KOPT-K1 (cell line): ENCODE data around the gene ABCC3.

Experiments
- H3K27ac ChIP-seq: fragments of 200-600 bp; sonication (generic); 2 replicates; pipeline ENCODE4 v1.5.1; 2016; ENCODE audit warnings: antibody characterized with exemption, mild to moderate bottlenecking, low read depth, low read length; ENCODE audit not compliant: poor library complexity, severe bottlenecking
- H3K36me3 ChIP-seq: fragments of 200-600 bp; sonication (generic); 2 replicates; pipeline ENCODE4 v1.5.1; 2017; ENCODE audit warnings: antibody characterized with exemption, mild to moderate bottlenecking, low read length, moderate library complexity; ENCODE audit not compliant: insufficient read depth
- H3K9me3 ChIP-seq: fragments of 200-600 bp; sonication (generic); 2 replicates; pipeline ENCODE4 v1.5.1; 2017; ENCODE audit warnings: antibody characterized with exemption, low read length, mild to moderate bottlenecking; ENCODE audit not compliant: insufficient read depth, poor library complexity, severe bottlenecking

The ABCC3 gene

GRCh38 chr17:50634224-50634914 is at the start of gene ABCC3:
Gene ABCC3 (plus strand): TSS chr17:50634881. CDS start chr17:50634937, 56 bp downstream.
- no peak within 1 kb of the TSS for H3K27ac ChIP-seq
- no peaks in the 10 kb centered on the region for H3K9me3 ChIP-seq
- H3K36me3 ChIP-seq = no peaks in the 10 kb centered on the region

GRCh38 chr17:50585346-50585745 is 49.3 kb upstream of the ABCC3 start:
- Histone ChIP-seq H3K36me3 (no peaks in the 10 kb centered on the region), H3K9me3 (no peaks in the 10 kb centered on the region), H3K27ac (no peak overlapping the region)

- no peak overlapping the region for H3K27ac ChIP-seq
- no peaks in the 10 kb centered on the region for H3K36me3 ChIP-seq
Observed at GRCh38 chr17:50585891-50586290, 48.8 kb upstream of the ABCC3 start.

GRCh38 chr17:50586421-50587247 is 48.0 kb upstream of the ABCC3 start:
- Histone ChIP-seq H3K9me3 (no peaks in the 10 kb centered on the region), H3K36me3 (no peaks in the 10 kb centered on the region), H3K27ac (no peak overlapping the region)

More at GRCh38 chr17:50585891-50586290, 48.8 kb upstream of the ABCC3 start:
- no peaks in the 10 kb centered on the region for H3K9me3 ChIP-seq

- H3K36me3 ChIP-seq = no peaks in the 10 kb centered on the region
- H3K9me3 ChIP-seq = no peaks in the 10 kb centered on the region
- H3K27ac ChIP-seq = no peak overlapping the region
Observed at GRCh38 chr17:50587571-50587970, 47.1 kb upstream of the ABCC3 start.

GRCh38 chr17:50588391-50589049 is 46.2 kb upstream of the ABCC3 start:
- Histone ChIP-seq H3K27ac (no peak overlapping the region), H3K36me3 (no peaks in the 10 kb centered on the region), H3K9me3 (no peaks in the 10 kb centered on the region)

GRCh38 chr17:50589095-50589705 is 45.5 kb upstream of the ABCC3 start:
- Histone ChIP-seq H3K36me3 (no peaks in the 10 kb centered on the region), H3K27ac (no peak overlapping the region)

GRCh38 chr17:50590946-50591737 is 43.5 kb upstream of the ABCC3 start:
- no peaks in the 10 kb centered on the region for H3K9me3 ChIP-seq

More at GRCh38 chr17:50589095-50589705, 45.5 kb upstream of the ABCC3 start:
- no peaks in the 10 kb centered on the region for H3K9me3 ChIP-seq

GRCh38 chr17:50593321-50593720 is 41.4 kb upstream of the ABCC3 start:
- no peaks in the 10 kb centered on the region for H3K36me3 ChIP-seq
- H3K9me3 ChIP-seq = no peaks in the 10 kb centered on the region
- no peak overlapping the region for H3K27ac ChIP-seq

More at GRCh38 chr17:50590946-50591737, 43.5 kb upstream of the ABCC3 start:
- H3K36me3 ChIP-seq = no peaks in the 10 kb centered on the region
- H3K27ac ChIP-seq = no peak overlapping the region

GRCh38 chr17:50594128-50594823 is 40.4 kb upstream of the ABCC3 start:
- Histone ChIP-seq H3K9me3 (no peaks in the 10 kb centered on the region), H3K36me3 (no peaks in the 10 kb centered on the region), H3K27ac (no peak overlapping the region)

GRCh38 chr17:50594892-50595291 is 39.8 kb upstream of the ABCC3 start:
- Histone ChIP-seq H3K9me3 (no peaks in the 10 kb centered on the region), H3K27ac (no peak overlapping the region), H3K36me3 (no peaks in the 10 kb centered on the region)

- Histone ChIP-seq H3K36me3 (no peaks in the 10 kb centered on the region), H3K9me3 (no peaks in the 10 kb centered on the region), H3K27ac (no peak overlapping the region)
Observed at GRCh38 chr17:50596191-50597037, 38.3 kb upstream of the ABCC3 start.

- no peak overlapping the region for H3K27ac ChIP-seq
- no peaks in the 10 kb centered on the region for H3K9me3 ChIP-seq
- H3K36me3 ChIP-seq = no peaks in the 10 kb centered on the region
Observed at GRCh38 chr17:50598487-50598886, 36.2 kb upstream of the ABCC3 start.
